ENCODE results near the gene CALCOCO1. TPM values are rescaled to one million over a fixed set of nuclear protein-coding genes. Genes with fewer than 3 reads are reported as not detected.

Gene CALCOCO1
- total and polyA plus RNA-seq, 8 donors, result 60.3 to 441 (median 148) TPM

- Histone ChIP-seq H3K9me3 (no peaks in the 10 kb centered on the region), H3K4me3 (peak overlapping the region in 3 of 4 donors; percentile 56 to 81 (median 62)), H3K27ac (peak overlapping the region in 4 of 5 donors; percentile 83 to 94 (median 89)), H3K27me3 (peaks cover 0 to 4% (median 0%) of the 10 kb centered on the region in 3 donors), H3K36me3 (peaks cover 0 to 13% (median 8%) of the 10 kb centered on the region in 4 donors), H3K4me1 (peaks cover 16 to 44% (median 34%) of the 10 kb centered on the region in 4 donors)
- 62 to 82% (median 71%) methylated on average over 4 to 5 of the region's 5 CpGs for WGBS, 5 donors
- intact Hi-C loops (cut with DNase I; ENCODE audit: low total_unique reads), result loop anchor here (5.0 to 10.0 kb wide), 2 partner anchors 63 to 130 kb away; no protein-coding TSS in a partner anchor
- peak in 1 of 2 donors; percentile 50 for DNase-seq
- TF ChIP-seq EP300 (IDR thresholded peaks at IDR 0.05) (no peak), CTCF (IDR thresholded peaks at IDR 0.05) (no peak), POLR2AphosphoS5 (IDR thresholded peaks at IDR 0.05) (no peak), POLR2A (IDR thresholded peaks at IDR 0.05) (no peak)
Measured at GRCh38 chr12:53677800-53678148, 49.5 kb downstream of the CALCOCO1 start.

- H3K4me1 ChIP-seq, result peaks cover 16 to 48% (median 37%) of the 10 kb centered on the region in 4 donors
- 13 to 21% (median 15%) methylated on average over 45 to 51 of the region's 51 CpGs for WGBS, 5 donors
- peak overlapping the region; percentile 56 to 81 (median 61) for H3K4me3 ChIP-seq
- no peak for TF ChIP-seq EP300 (IDR thresholded peaks at IDR 0.05)
- no peak for TF ChIP-seq CTCF (IDR thresholded peaks at IDR 0.05)
- no peak for TF ChIP-seq POLR2A (IDR thresholded peaks at IDR 0.05)
- no peak for TF ChIP-seq POLR2AphosphoS5 (IDR thresholded peaks at IDR 0.05)
- H3K27ac ChIP-seq, result peak overlapping the region; percentile 70 to 94 (median 86)
- no peaks in the 10 kb centered on the region for H3K9me3 ChIP-seq
- peaks cover 0 to 4% (median 0%) of the 10 kb centered on the region in 3 donors for H3K27me3 ChIP-seq
- peaks cover 2 to 19% (median 13%) of the 10 kb centered on the region in 4 donors for H3K36me3 ChIP-seq
- intact Hi-C loops (cut with DNase I; ENCODE audit: low total_unique reads), result loop anchor here (5.0 to 10.0 kb wide), 2 partner anchors 62 to 130 kb away; no protein-coding TSS in a partner anchor
- peak in 1 of 2 donors; percentile 65 for DNase-seq
Measured at GRCh38 chr12:53677016-53677799, 50.0 kb downstream of the CALCOCO1 start.

GRCh38 chr12:53676656-53677015, 50.6 kb downstream of the CALCOCO1 start:
- TF ChIP-seq CTCF (IDR thresholded peaks at IDR 0.05) (no peak), POLR2A (IDR thresholded peaks at IDR 0.05) (no peak), EP300 (IDR thresholded peaks at IDR 0.05) (no peak), POLR2AphosphoS5 (IDR thresholded peaks at IDR 0.05) (no peak)
- 2 to 13% (median 5%) methylated on average over 14 to 15 of the region's 15 CpGs for WGBS, 5 donors
- intact Hi-C loops (cut with DNase I; ENCODE audit: low total_unique reads), result loop anchor here (5.0 to 10.0 kb wide), 2 partner anchors 62 to 129 kb away; no protein-coding TSS in a partner anchor
- Histone ChIP-seq H3K27me3 (peaks cover 0 to 4% (median 0%) of the 10 kb centered on the region in 3 donors), H3K4me3 (peak overlapping the region; percentile 56 to 81 (median 61)), H3K36me3 (peaks cover 8 to 25% (median 19%) of the 10 kb centered on the region in 4 donors), H3K4me1 (peaks cover 16 to 54% (median 40%) of the 10 kb centered on the region in 4 donors), H3K27ac (peak overlapping the region; percentile 70 to 94 (median 86)), H3K9me3 (no peaks in the 10 kb centered on the region)
- DNase-seq, result peak; percentile 28 to 80

GRCh38 chr12:53675701-53676607, 51.3 kb downstream of the CALCOCO1 start, which contains the start of gene ATP5MC2:
TSS of gene ATP5MC2 (minus strand) at chr12:53676083. CDS start at chr12:53672614, 3,469 bp downstream.
- TF ChIP-seq POLR2AphosphoS5 (IDR thresholded peaks at IDR 0.05), result peak; percentile 70 to 96 (median 75)
- no peak for TF ChIP-seq POLR2A (IDR thresholded peaks at IDR 0.05)
- no peak for TF ChIP-seq EP300 (IDR thresholded peaks at IDR 0.05)
- peak in 6 of 7 experiments; percentile 97 to 100 (median 98) for TF ChIP-seq CTCF (IDR thresholded peaks at IDR 0.05)
- peak within 1 kb of the TSS; percentile 56 to 81 (median 61) for H3K4me3 ChIP-seq
- intact Hi-C loops (cut with DNase I; ENCODE audit: low total_unique reads), result loop anchor here (5.0 to 10.0 kb wide), 2 partner anchors 61 to 129 kb away; no protein-coding TSS in a partner anchor
- peaks cover 15 to 32% (median 26%) of the 10 kb centered on the region in 4 donors for H3K36me3 ChIP-seq
- WGBS, 5 donors, result 0 to 1% (median 1%) methylated on average over 42 to 61 of the region's 61 CpGs
- peak within 1 kb of the TSS; percentile 83 to 94 (median 87) for H3K27ac ChIP-seq
- peak; percentile 98 to 100 for DNase-seq
- peaks cover 0 to 4% (median 0%) of the 10 kb centered on the region in 3 donors for H3K27me3 ChIP-seq
- H3K4me1 ChIP-seq, result peaks cover 16 to 61% (median 45%) of the 10 kb centered on the region in 4 donors
- H3K9me3 ChIP-seq, result no peaks in the 10 kb centered on the region
